ENCODE measurements around the gene GLRA3. TPM values are rescaled to one million over a fixed set of nuclear protein-coding genes. Genes with fewer than 3 reads are reported as not detected.

Gene GLRA3
- total and polyA plus RNA-seq, 2 of the 8 experiments (the other 6 are each of a cell fraction or from before 2014, with no cell fraction given), result 0.02 TPM; not detected in 1

- no peak for TF ChIP-seq KDM5A (IDR thresholded peaks at IDR 0.05; ENCODE audit: low read length)
- TF ChIP-seq CTBP2 (IDR thresholded peaks at IDR 0.05; ENCODE audit: borderline replicate concordance, insufficient read depth, insufficient read length, low read length), result no peak
These were observed 77.0 kb downstream of the GLRA3 start (continued) for GRCh38 chr4:174752026-174752425.

Measured in H1 (cell line).